Activated CD8-positive, alpha-beta memory T cell treated with anti-CD3 and anti-CD28 coated beads for 1 hour (primary cell): ENCODE data around the gene PER2.

Experiments used
- DNase-seq, 2 donors: peaks; one replicate each; pipeline ENCODE4 v3.0.0-alpha.2; 2020; ENCODE audit warnings: low read depth in 1 of 2; ENCODE audit errors: extremely low read depth in 1 of 2

Gene PER2

DNA sequence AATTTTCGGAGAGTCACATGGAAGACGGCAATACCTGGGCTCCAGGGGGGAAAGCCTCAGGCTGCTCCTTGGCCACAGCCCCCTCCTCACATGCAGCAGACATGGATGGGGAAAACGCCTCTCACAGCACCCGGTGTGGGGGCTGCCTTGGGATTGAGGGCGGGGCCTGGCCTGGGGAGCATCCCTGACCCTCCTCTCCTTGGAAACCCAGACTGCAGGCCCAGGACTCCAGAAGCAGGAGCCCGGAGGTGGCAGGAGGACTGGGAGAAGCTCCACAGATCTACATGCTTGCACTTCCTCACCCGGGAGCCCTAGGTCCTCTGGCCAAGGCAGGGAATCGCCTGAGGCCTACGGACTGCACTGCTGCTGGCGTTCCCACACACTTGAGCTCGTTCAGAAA lies 36.4 kb downstream of the PER2 start:
- DNase-seq: no peak

- DNase-seq: no peak
Measured at GRCh38 chr2:238251331-238251730, 37.1 kb downstream of the PER2 start.

DNA sequence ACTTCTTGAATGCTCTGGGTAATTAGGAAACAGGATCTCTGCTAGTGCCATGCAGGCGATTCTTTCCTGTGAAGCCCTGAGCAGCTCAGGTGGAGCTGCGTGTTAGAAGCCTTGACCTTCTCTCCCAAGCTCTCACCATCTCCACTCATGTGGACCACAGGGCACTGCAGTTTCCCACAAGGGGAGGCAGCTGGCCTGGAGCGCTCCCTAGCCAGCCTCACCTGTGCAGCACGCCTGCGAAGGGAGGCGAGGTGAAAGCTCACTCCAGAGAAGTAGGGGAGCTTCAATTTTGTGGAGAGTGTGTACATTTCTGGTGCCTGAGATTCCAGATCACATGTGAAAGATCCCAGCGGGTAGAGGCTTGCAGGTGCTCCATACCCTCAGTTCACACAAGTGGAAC lies 37.5 kb downstream of the PER2 start:
- DNase-seq: no peak

DNA sequence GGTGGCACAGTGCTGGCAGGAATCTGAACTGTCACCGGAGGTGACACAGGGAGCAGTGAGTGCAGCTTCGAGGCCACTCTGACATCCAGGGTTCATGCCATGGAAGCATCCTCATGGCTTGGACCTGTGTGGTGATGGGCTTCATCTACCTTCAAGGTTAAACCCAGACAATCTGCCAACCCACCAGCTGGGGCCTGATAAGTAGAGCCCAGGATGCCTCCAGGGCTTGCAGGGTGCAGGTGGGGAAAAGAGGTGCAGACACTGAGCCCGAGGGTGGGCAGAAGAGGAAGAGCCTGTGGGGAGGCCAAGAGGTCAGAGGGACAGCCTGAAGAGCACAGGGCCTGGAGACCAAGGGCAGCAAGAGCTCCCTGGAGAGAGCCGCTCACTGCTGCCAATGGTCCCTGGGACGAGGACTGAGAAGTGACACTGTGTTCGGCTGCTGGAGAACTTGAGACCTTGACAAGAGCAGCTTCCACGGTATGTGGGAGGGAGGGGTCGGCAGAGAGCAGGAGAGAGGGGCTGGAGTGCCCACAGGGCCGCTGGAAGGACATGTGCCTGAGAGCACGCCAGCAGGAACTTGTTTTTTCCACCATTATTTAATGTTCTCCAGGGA lies 40.5 kb downstream of the PER2 start:
- no peak for DNase-seq

DNA sequence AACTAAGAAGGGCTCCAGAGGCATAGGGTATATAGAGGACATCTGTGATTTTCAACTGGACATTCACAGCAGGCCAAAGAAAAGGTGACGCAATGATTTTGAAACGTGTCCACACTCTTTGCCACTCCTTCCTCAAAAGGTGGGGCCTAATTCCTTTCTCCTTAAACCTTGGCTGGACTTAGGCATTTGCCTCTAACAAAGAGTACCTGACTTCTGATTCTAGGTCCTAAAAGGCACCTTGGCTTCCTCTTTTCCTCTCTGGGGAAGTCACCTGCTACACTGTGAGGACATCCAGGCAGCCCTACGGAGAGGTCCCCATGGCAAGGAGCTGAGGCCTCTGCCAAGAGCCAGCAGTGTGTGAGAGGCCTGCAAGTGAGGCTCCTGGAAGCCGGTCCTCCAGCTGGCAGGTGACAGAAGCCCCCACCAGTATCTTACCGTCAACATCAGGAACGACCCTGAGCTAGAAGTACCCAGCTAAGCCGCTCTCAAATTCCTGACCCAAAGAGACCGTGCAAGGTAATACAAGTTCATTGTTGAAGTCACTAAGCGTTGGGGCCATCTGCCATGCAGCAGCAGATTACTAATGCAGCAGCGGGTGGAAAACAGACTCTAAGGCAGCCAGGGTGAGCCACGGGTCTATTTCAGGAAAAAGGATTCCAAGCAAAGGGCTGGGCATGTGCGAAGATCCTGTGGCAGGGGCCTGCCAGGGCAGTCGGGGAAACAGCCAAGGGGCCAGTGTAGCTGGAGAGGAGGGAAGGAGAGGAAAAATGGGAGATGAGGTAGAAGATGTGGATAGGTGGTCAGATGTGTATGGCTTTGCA lies 41.2 kb downstream of the PER2 start:
- DNase-seq: no peak

DNA sequence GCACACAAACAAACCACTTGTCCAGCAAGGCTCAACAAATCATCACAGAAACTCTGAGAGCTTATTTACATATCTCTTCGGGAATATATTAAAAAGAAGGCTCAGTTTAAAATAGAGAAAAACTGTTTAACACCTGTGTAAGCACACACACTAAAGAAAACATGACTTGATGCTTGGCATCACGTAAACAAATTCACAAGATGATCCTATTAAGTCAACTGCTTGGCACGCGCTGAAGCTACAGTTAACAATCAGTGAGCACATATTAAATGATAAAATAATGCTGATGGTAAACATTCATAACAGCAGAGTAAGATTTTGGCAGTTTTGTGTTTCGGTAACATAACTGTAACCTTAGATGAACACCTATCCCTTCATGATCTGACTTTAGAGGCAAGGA lies 44.3 kb downstream of the PER2 start:
- DNase-seq: no peak

GRCh38 chr2:238243496-238244076 lies 44.8 kb downstream of the PER2 start:
- no peak for DNase-seq

- no peak for DNase-seq
Measured at GRCh38 chr2:238242731-238243495, 45.5 kb downstream of the PER2 start.

DNA sequence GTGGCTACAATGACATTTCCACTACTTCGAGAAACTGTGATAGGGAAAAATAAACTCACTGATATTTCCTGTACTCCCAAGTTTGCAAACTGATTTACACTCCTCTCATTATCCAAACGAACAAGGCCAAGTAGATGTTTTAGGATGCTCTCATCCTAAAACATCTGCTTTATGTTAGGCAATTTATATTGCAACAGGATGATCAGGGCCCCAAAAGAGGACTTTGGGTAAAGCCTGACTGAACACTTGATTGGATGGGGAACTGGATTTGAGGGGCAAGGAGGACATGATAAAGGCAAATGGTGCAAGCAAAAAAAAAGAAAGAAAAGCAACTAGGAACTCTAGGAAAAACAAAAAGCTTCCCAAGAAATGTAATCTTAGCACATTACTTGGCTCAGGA lies 46.4 kb downstream of the PER2 start:
- DNase-seq: no peak

- DNase-seq: no peak
Measured at GRCh38 chr2:238240757-238241711, 47.4 kb downstream of the PER2 start.

DNA sequence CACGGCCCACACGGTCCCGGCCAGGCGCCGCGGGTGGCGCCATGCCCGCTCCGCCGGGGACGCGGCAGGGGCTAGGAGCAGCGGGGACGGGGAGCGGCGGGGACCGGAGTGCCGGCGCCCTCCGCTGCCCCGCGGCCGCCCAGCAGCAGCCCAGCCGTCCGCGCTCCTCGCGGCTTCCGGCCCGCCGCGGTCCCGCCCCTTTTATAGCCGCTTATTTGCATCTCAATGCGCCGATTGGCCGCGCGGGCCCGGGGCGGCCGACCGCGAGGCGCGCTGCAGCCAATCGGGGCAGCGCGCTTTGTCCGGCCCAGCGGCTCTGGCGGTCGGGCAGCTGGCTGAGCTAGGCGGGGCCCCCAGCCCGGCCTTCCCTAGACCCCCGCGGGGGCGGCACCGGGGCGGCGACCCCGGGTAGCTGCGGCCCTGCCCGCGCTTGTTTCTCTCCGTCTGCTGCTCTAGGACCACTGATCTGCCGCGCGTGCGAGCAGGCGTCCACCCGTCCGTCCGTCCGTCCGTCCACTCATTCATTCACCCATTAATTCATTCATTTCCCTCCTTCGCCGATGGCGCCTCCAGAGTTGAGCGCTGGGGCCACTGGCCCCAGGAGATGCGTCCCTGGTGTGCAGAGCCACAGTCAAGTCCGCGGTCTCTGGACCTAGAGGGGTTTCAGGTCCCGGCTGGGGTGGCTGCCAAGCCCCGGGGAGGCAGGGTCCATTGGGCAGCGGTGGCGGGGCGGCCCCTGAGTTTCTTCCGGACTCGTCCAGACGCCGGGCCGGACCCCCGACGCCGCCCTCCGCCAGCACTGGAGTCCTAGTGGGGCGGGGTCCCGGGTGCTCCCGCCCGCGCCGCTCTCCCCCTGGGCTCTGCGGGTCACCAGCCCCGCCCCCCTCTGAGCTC lies 48.3 kb downstream of the PER2 start, which contains the start of gene HES6:
Gene HES6 (minus strand): TSS at position 176 of the 894 bp plus-strand sequence. CDS start 133 bp downstream, at position 43.
- DNase-seq: peak; percentile 40 to 53

- DNase-seq: no peak
Measured at GRCh38 chr2:238239543-238239862, 48.9 kb downstream of the PER2 start.

- DNase-seq: peak in 1 of 2 donors; percentile 27
Measured at GRCh38 chr2:238238766-238239542, 49.5 kb downstream of the PER2 start.

DNA sequence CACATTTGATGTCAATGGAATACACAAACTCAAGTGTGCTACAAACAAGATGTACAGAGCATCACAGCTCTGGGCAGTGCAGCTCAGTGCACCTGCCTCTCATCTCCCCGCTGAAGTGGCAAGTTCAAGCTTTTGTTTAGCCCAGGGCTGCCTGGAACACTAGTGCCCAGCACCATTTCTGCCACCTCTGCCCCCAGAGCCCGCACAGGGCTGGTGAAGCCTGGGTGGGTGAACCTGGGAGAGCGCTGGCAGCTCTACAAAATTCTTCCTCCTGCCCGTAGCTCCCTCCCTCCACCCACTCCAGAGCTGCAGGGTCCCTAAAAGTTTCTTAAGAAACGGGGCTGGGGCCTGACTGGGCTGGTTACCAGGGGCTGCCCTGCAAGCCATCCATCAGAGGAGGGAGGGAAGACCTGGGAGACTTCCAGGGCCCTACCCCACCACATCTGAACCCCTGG lies 50.1 kb downstream of the PER2 start:
- no peak for DNase-seq

DNA sequence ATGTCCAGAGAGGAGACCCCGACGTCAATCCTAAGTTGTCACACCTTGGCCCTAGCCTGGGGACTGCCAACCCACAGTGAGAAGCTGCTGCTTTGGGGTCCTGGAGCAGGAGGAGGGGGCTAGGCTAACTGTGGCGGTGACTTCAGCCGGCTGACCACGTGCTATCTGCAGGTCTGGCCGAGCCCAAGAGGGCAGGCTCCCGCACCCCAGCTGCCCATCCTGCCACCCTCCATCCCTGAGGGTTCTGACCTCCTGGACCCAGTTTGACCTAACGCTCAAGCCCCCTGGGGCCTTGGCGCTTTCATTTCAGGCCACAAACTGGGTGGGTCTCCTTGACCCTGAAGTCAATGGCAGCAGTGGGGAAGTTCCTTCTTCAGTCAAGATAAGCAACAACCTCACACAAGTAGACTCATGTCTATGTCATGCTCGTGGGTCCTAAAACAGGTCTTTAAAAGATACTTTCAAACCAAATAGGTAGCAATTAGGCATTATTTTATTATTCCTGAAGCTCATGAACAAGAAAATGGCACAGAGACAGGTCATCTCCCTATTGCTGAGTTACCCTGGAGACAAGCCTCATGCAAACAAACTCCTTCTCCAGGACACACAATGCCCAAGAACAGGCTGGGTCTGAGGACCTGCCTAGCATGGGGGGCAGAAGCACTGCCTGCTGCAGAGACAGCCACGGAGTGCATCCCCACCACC lies 50.8 kb downstream of the PER2 start:
- no peak for DNase-seq

GRCh38 chr2:238236571-238236970 lies 51.8 kb downstream of the PER2 start:
- DNase-seq: no peak

GRCh38 chr2:238235856-238236255 lies 52.6 kb downstream of the PER2 start:
- no peak for DNase-seq

- no peak for DNase-seq
Measured at GRCh38 chr2:238235331-238235732, 53.1 kb downstream of the PER2 start.
